Skeletal muscle tissue (tissue), 4 donors: ENCODE results near the gene ABCA9. TPM values are rescaled to one million over a fixed set of nuclear protein-coding genes. Genes with fewer than 3 reads are reported as not detected.

Experiments
- H3K27ac ChIP-seq: one replicate; pipeline ENCODE4 v1.7.0; 2013; ENCODE audit warnings: mild to moderate bottlenecking, low read depth, low read length, inconsistent platforms
- H3K27me3 ChIP-seq, 3 donors: one replicate each; pipeline ENCODE4 v1.7.0; 2013; ENCODE audit warnings: low read length in 3 of 3; ENCODE audit not compliant: control insufficient read depth in 3 of 3, insufficient read depth in 3 of 3
- H3K36me3 ChIP-seq, 3 donors: one replicate each; pipeline ENCODE4 v1.7.0; 2013; ENCODE audit warnings: low read length in 3 of 3; ENCODE audit not compliant: control insufficient read depth in 3 of 3, insufficient read depth in 3 of 3
- H3K4me1 ChIP-seq, 3 donors: one replicate each; pipeline ENCODE4 v1.7.0; 2013; ENCODE audit warnings: low read length in 3 of 3, mild to moderate bottlenecking in 3 of 3; ENCODE audit not compliant: control insufficient read depth in 3 of 3, insufficient read depth in 3 of 3
- H3K4me3 ChIP-seq, 3 donors: one replicate each; pipeline ENCODE4 v1.7.0; 2013; ENCODE audit warnings: low read length in 3 of 3
- H3K9ac ChIP-seq, 3 donors: one replicate each; pipeline ENCODE4 v1.7.0; 2013; ENCODE audit warnings: low read length in 3 of 3, mild to moderate bottlenecking in 3 of 3, moderate library complexity in 2 of 3, low read depth in 1 of 3
- H3K9me3 ChIP-seq, 3 donors: one replicate each; pipeline ENCODE4 v1.7.0; 2013; ENCODE audit warnings: low read length in 3 of 3; ENCODE audit not compliant: control insufficient read depth in 3 of 3
- total RNA-seq: library from RNA; depleted of rRNA; stranded (reverse); fragments of >200 nt; gene quantifications from one replicate; pipeline ENCODE4 v1.2.3, GENCODE V29; 2014
- donor health status: Osteomylitis.

The ABCA9 gene, protein sequence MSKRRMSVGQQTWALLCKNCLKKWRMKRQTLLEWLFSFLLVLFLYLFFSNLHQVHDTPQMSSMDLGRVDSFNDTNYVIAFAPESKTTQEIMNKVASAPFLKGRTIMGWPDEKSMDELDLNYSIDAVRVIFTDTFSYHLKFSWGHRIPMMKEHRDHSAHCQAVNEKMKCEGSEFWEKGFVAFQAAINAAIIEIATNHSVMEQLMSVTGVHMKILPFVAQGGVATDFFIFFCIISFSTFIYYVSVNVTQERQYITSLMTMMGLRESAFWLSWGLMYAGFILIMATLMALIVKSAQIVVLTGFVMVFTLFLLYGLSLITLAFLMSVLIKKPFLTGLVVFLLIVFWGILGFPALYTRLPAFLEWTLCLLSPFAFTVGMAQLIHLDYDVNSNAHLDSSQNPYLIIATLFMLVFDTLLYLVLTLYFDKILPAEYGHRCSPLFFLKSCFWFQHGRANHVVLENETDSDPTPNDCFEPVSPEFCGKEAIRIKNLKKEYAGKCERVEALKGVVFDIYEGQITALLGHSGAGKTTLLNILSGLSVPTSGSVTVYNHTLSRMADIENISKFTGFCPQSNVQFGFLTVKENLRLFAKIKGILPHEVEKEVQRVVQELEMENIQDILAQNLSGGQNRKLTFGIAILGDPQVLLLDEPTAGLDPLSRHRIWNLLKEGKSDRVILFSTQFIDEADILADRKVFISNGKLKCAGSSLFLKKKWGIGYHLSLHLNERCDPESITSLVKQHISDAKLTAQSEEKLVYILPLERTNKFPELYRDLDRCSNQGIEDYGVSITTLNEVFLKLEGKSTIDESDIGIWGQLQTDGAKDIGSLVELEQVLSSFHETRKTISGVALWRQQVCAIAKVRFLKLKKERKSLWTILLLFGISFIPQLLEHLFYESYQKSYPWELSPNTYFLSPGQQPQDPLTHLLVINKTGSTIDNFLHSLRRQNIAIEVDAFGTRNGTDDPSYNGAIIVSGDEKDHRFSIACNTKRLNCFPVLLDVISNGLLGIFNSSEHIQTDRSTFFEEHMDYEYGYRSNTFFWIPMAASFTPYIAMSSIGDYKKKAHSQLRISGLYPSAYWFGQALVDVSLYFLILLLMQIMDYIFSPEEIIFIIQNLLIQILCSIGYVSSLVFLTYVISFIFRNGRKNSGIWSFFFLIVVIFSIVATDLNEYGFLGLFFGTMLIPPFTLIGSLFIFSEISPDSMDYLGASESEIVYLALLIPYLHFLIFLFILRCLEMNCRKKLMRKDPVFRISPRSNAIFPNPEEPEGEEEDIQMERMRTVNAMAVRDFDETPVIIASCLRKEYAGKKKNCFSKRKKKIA (N-terminal part only)
- total RNA-seq, result 30.3 TPM

DNA sequence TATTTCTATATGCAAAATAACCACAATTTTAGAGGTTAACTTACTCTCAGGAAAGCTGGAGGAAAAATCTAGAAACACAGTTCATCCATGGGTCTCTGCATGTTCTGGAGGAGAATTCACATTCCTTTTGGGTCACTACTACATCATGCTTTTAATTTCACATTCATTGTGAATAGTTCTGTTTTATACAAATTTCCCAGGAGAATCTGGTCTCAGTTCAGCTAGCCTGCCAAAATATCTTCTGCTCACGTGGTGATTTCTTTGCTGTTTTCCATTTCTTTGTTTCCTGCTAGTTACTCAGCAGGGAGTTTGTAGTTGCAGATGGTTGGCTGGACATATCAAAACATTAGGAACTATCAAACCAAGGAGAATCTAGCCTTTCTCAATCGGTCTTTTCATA, at the start of gene ABCA9:
ABCA9 (minus strand) TSS at position 106 of the 400 bp plus-strand sequence. CDS start 9,801 bp downstream, outside the sequence.
- Histone ChIP-seq H3K27ac (no peak within 1 kb of the TSS), H3K4me3 (peak within 1 kb of the TSS in 1 of 3 donors; percentile 46), H3K4me1 (no peaks in the 10 kb centered on the region), H3K9ac (no peak within 1 kb of the TSS), H3K27me3 (no peaks in the 10 kb centered on the region), H3K36me3 (peaks cover 0 to 2% (median 0%) of the 10 kb centered on the region in 3 donors), H3K9me3 (peaks cover 0 to 4% (median 0%) of the 10 kb centered on the region in 3 donors)

DNA sequence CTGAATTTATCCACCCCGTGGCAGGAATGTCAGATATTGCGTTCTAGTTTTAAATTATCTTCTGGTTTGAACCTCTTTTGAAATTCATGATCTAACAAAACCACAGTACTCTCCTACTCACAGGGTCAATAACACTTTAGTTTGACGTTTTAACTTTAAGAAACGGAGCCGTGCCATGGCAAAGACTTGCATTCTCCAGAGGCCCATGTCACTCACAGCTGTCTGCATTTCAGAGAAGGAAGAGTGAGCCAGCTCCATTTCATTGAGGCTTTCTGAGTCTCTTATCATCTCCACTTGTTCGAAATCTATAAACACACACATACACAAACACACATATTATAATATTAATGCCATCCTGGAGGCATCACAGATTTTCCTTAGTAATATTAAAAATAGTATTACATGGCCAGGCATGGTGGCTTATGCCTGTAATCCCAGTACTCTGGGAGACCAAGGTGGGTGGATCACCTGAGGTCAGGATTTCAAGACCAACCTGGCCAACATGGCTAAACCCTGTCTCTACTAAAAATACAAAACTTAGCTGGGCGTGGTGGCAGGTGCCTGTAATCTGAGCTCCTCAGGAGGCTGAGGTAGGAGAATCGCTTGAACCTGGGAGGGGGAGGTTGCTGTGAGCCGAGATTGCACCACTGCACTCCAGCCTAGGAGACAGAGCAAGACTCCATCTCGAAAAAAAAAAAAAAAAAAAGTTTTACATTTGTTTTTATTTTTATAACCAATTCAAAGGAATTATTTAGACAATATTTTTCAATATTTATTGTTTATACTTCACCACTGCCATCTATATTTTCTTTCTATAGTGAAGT, 45.4 kb upstream of the ABCA9 start:
- H3K9ac ChIP-seq, result no peak overlapping the region
- peak overlapping the region; percentile 55 for H3K27ac ChIP-seq
- H3K9me3 ChIP-seq, result no peaks in the 10 kb centered on the region
- H3K4me3 ChIP-seq, result no peak overlapping the region
- H3K4me1 ChIP-seq, result peaks cover 0 to 2% (median 0%) of the 10 kb centered on the region in 3 donors
- H3K27me3 ChIP-seq, result no peaks in the 10 kb centered on the region
- H3K36me3 ChIP-seq, result peaks cover 2 to 8% (median 6%) of the 10 kb centered on the region in 3 donors

DNA sequence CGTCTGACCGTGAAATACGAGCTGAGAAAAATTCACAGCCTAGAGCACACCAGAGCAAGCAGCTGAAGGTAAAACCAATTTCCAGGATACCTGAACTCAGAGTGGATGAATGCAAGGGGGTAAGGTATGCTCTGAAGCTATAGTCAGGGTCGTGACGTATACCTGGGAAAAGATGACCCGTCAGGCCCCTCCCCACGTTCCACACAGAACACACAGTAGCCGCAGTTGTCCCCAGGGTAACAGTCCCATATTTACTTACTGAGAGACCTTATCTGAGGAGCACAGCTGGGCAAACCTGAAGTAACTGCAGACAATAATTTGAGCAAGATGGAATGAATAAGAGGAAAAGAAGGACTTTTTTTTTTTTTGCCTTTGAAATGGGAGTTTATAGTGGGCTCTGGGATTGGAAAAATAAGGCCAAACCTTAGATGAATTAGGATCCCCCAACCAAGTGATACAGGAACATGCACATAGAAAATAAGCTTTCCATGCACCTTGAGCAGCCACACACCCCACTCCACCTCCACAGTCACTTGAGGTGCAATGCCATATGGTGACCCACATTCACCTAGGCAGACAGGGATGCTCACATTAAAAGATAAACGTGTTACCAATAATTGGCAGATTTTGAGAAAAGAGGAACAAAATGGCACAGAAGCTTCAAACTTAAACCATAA, 43.0 kb upstream of the ABCA9 start:
- Histone ChIP-seq H3K4me3 (no peak overlapping the region), H3K9ac (no peak overlapping the region), H3K9me3 (no peaks in the 10 kb centered on the region), H3K36me3 (peaks cover 3 to 8% (median 8%) of the 10 kb centered on the region in 3 donors), H3K27ac (no peak overlapping the region), H3K27me3 (no peaks in the 10 kb centered on the region), H3K4me1 (peaks cover 0 to 2% (median 0%) of the 10 kb centered on the region in 3 donors)

DNA sequence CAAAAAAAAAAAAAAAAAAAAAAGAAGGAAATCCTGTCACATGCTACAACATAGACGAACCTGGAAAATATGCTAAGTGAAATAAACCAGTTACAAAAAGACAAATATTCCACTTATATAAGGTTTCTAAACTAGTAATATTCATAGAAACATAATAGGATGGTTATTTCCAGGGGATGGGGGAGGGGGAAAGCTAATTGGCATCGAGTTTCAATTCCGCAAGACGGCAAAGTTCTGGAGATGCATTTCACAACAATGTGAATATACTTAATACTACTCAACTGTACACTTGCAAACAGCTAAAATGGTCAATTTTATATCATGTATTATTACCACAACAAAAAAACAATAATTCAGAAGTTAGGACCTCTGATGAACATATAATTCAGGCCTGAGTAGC, 37.9 kb upstream of the ABCA9 start:
- no peaks in the 10 kb centered on the region for H3K27me3 ChIP-seq
- no peak overlapping the region for H3K4me3 ChIP-seq
- H3K27ac ChIP-seq, result no peak overlapping the region
- H3K9me3 ChIP-seq, result no peaks in the 10 kb centered on the region
- H3K36me3 ChIP-seq, result peaks cover 8 to 19% (median 11%) of the 10 kb centered on the region in 3 donors
- H3K4me1 ChIP-seq, result no peaks in the 10 kb centered on the region
- no peak overlapping the region for H3K9ac ChIP-seq

DNA sequence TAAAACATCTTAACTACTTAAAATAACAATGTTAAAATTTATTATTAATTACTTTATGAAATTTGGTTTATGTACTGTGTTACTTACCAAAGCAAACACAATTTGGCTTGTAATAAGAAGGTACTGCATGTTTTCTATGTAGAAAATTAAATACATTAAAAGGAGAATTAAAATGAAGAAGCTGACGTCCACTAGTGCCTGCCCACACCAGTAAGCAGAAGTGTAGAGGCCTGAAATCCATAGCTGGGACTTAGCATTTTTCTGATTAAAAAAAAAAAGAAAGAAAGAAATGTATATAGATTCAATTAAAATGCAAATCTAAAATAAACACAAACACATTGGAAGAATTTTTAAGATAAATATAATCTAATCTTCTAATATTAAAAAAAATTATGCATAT, 35.8 kb upstream of the ABCA9 start:
- H3K4me3 ChIP-seq, result no peak overlapping the region
- H3K27me3 ChIP-seq, result no peaks in the 10 kb centered on the region
- peaks cover 8 to 19% (median 11%) of the 10 kb centered on the region in 3 donors for H3K36me3 ChIP-seq
- no peak overlapping the region for H3K27ac ChIP-seq
- H3K4me1 ChIP-seq, result no peaks in the 10 kb centered on the region
- no peak overlapping the region for H3K9ac ChIP-seq
- H3K9me3 ChIP-seq, result no peaks in the 10 kb centered on the region

DNA sequence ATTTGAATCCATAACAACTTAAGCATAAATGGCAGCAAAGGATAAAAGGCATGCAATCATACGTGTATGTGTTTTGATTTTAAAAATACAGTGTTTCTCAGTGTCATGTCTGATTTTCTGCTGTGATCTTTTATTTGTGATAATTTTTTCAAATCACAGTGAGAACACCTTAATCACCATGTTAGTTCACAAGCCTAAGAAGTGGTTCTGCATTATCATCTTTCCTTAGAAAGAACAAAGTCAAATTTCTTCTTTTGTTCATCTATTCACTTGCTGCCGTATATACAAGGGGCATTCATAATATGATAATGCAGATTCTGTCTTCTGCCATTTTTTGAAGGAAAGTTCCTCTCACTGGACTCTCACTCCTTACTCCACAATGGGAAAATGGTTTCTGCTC, 33.3 kb upstream of the ABCA9 start:
- Histone ChIP-seq H3K9ac (no peak overlapping the region), H3K4me1 (no peaks in the 10 kb centered on the region), H3K27ac (no peak overlapping the region), H3K27me3 (no peaks in the 10 kb centered on the region), H3K4me3 (no peak overlapping the region), H3K9me3 (no peaks in the 10 kb centered on the region), H3K36me3 (peaks cover 5 to 19% (median 6%) of the 10 kb centered on the region in 3 donors)

DNA sequence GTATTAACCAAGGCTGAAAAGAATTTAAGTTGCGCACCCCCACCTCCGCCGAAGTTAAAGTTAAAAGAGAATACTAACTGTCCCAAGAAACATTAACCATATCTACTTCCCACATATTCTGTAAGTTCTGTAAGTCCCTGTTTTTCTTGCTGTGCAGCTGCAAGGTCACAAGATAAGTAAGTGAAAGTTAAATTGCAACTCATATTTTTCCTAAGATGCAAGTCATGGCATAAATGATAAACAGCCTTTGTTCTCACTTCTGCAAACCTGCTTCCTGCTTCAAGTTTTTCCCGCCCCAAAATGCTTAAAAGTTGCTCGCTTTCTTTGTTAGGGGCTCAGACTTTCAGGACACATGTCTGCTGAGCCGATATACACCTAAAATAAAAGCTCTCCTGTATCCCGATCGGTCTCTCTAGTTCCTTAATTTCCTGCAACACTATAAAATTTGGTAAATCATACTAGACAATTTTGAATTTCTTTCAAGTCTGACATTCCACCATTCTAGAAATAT, 32.6 kb upstream of the ABCA9 start:
- H3K36me3 ChIP-seq, result peaks cover 6 to 19% (median 9%) of the 10 kb centered on the region in 3 donors
- no peak overlapping the region for H3K9ac ChIP-seq
- H3K4me1 ChIP-seq, result no peaks in the 10 kb centered on the region
- H3K27ac ChIP-seq, result no peak overlapping the region
- no peaks in the 10 kb centered on the region for H3K27me3 ChIP-seq
- H3K4me3 ChIP-seq, result no peak overlapping the region
- H3K9me3 ChIP-seq, result no peaks in the 10 kb centered on the region

DNA sequence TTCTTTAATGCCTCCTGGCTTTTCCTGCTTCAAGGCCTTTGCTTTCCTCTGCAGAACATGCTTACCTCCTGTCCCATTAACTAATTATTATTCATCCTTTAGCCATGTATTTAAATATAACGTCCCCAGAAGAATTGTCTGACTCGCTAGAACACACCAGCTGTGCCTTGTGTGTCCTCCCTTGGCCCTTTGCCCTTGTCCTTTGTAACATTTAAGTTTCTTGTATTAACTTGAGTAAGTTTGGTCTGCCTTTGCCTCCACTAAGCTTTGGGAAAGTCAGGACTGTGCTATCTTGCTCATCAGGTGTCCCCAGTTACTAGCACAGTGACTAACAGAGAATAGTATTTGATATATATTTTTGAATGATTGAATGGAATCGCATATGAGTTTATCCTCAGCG, 29.6 kb upstream of the ABCA9 start:
- Histone ChIP-seq H3K36me3 (peaks cover 4 to 23% (median 17%) of the 10 kb centered on the region in 3 donors), H3K9ac (no peak overlapping the region), H3K4me3 (no peak overlapping the region), H3K27ac (no peak overlapping the region), H3K9me3 (no peaks in the 10 kb centered on the region), H3K4me1 (no peaks in the 10 kb centered on the region), H3K27me3 (no peaks in the 10 kb centered on the region)
